ENCODE measurements around the gene ARFIP2. TPM values are rescaled to one million over a fixed set of nuclear protein-coding genes. Genes with fewer than 3 reads are reported as not detected.

ARFIP2 gene
- total RNA-seq, 1 experiment from 2014 or later = 49.5 TPM

DNA sequence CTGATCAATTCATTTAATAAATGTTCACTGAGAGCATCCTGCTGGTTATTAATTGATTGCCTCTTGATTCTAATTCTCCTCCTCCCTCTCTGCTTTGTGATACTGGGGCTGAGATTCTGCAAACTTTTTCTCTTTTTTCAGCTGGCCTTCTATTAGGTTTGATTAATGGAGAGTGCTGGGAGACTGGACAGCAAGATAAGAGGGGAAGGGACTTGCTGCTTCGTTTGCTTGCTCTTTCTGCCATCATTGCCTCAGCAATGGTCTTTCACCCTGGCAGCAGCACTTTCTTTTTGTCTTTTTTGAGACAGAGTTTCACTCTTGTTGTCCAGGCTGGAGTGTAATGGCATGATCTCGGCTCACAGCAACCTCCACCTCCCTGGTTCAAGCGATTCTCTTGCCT lies 23.0 kb upstream of the ARFIP2 start:
- Histone ChIP-seq H3K9me3 (ENCODE audit: insufficient read depth, low read depth) (no peaks in the 10 kb centered on the region), H3K27ac (no peak overlapping the region), H3K79me2 (ENCODE audit: low read depth) (no peaks in the 10 kb centered on the region), H3K27me3 (ENCODE audit: insufficient read depth, low read depth) (no peaks in the 10 kb centered on the region), H3K36me3 (ENCODE audit: low read depth) (no peaks in the 10 kb centered on the region), H3F3A (ENCODE audit: insufficient read depth, low read depth) (no peaks in the 10 kb centered on the region), H2AFZ (no peak overlapping the region), H3K9me2 (ENCODE audit: insufficient read depth) (no peaks in the 10 kb centered on the region), H3K4me3 (no peak overlapping the region), H3K4me1 (replicated peaks; ENCODE audit: insufficient read depth) (no peaks in the 10 kb centered on the region), H3K4me2 (no peak overlapping the region), H4K20me1 (ENCODE audit: insufficient read depth) (no peaks in the 10 kb centered on the region)
- POLR2A ChIA-PET (ENCODE audit: unreplicated experiment) = no interaction called here
- no peak for TF ChIP-seq EZH2 (IDR thresholded peaks at IDR 0.05; ENCODE audit: low read depth)
- TF ChIP-seq, protein P1, sequence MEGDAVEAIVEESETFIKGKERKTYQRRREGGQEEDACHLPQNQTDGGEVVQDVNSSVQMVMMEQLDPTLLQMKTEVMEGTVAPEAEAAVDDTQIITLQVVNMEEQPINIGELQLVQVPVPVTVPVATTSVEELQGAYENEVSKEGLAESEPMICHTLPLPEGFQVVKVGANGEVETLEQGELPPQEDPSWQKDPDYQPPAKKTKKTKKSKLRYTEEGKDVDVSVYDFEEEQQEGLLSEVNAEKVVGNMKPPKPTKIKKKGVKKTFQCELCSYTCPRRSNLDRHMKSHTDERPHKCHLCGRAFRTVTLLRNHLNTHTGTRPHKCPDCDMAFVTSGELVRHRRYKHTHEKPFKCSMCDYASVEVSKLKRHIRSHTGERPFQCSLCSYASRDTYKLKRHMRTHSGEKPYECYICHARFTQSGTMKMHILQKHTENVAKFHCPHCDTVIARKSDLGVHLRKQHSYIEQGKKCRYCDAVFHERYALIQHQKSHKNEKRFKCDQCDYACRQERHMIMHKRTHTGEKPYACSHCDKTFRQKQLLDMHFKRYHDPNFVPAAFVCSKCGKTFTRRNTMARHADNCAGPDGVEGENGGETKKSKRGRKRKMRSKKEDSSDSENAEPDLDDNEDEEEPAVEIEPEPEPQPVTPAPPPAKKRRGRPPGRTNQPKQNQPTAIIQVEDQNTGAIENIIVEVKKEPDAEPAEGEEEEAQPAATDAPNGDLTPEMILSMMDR (conservative IDR thresholded peaks at IDR 0.05) = no peak
- no TSS peak for BruUV-seq (replicated peaks)
- no peak for DNase-seq
- intact Hi-C loops (cut with micrococcal nuclease; ENCODE audit: unreplicated experiment) = no loop called here
- CTCF ChIA-PET = interaction anchor here (0.6 kb wide), 1 partner anchor 20 kb away, joined by 4 read pairs; no protein-coding TSS in a partner anchor

DNA sequence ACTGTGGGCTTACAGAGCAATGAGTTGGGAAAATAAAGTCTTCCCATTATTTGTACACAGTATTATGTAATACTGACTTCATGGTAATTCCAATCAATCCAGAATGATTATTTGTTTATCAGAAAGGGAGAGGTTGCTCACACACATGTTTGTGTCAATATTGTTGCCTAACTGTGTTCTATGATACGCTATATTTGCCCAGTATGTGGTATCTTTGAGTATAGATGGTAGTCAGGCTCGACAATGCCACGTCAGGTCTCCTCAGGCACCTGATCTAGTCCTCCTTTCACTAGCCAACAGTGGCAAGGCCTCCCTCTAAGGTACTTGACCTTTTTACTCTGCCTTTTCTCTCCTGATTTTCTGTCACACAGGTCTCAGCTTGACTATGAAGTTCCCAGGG lies 21.3 kb upstream of the ARFIP2 start:
- H3F3A ChIP-seq (ENCODE audit: insufficient read depth, low read depth) = no peaks in the 10 kb centered on the region
- no peak for DNase-seq
- BruUV-seq (replicated peaks) = no TSS peak
- H3K4me1 ChIP-seq (replicated peaks; ENCODE audit: insufficient read depth) = no peaks in the 10 kb centered on the region
- H3K9me2 ChIP-seq (ENCODE audit: insufficient read depth) = no peaks in the 10 kb centered on the region
- intact Hi-C loops (cut with micrococcal nuclease; ENCODE audit: unreplicated experiment) = no loop called here
- no peak for TF ChIP-seq EZH2 (IDR thresholded peaks at IDR 0.05; ENCODE audit: low read depth)
- TF ChIP-seq, protein P1 (conservative IDR thresholded peaks at IDR 0.05) = no peak
- no peak overlapping the region for H3K27ac ChIP-seq
- no peaks in the 10 kb centered on the region for H3K27me3 ChIP-seq (ENCODE audit: insufficient read depth, low read depth)
- CTCF ChIA-PET = no interaction called here
- H3K36me3 ChIP-seq (ENCODE audit: low read depth) = no peaks in the 10 kb centered on the region
- no peaks in the 10 kb centered on the region for H3K79me2 ChIP-seq (ENCODE audit: low read depth)
- H3K4me2 ChIP-seq = no peak overlapping the region
- no peak overlapping the region for H3K4me3 ChIP-seq
- H3K9me3 ChIP-seq (ENCODE audit: insufficient read depth, low read depth) = no peaks in the 10 kb centered on the region
- no peak overlapping the region for H2AFZ ChIP-seq
- H4K20me1 ChIP-seq (ENCODE audit: insufficient read depth) = no peaks in the 10 kb centered on the region
- POLR2A ChIA-PET (ENCODE audit: unreplicated experiment) = no interaction called here

DNA sequence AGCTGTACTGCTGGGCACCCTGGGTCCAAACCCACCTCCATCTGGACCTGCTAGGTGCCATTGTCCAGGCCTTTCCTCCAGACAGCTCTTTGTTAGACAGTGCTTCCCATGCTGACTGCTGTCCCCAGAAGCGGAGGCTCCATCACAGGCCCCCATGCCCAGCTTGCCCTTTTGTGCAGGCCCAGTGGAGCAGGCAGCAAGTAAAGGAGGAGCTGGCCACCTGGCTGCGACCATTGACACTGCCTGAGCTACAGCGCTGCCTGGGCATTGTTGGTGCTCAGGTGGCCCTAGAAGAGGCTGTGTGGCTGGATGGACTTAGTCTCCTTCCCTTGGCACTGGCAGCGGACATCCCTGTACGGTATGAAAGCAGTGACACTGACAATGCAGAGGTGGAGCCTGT lies 17.4 kb upstream of the ARFIP2 start:
- H4K20me1 ChIP-seq (ENCODE audit: insufficient read depth) = no peaks in the 10 kb centered on the region
- POLR2A ChIA-PET (ENCODE audit: unreplicated experiment) = no interaction called here
- CTCF ChIA-PET = no interaction called here
- DNase-seq = no peak
- no peak overlapping the region for H3K4me3 ChIP-seq
- H3K27me3 ChIP-seq (ENCODE audit: insufficient read depth, low read depth) = no peaks in the 10 kb centered on the region
- intact Hi-C loops (cut with micrococcal nuclease; ENCODE audit: unreplicated experiment) = no loop called here
- H3K9me3 ChIP-seq (ENCODE audit: insufficient read depth, low read depth) = no peaks in the 10 kb centered on the region
- H3K9me2 ChIP-seq (ENCODE audit: insufficient read depth) = no peaks in the 10 kb centered on the region
- no peaks in the 10 kb centered on the region for H3K36me3 ChIP-seq (ENCODE audit: low read depth)
- no peaks in the 10 kb centered on the region for H3F3A ChIP-seq (ENCODE audit: insufficient read depth, low read depth)
- H3K27ac ChIP-seq = no peak overlapping the region
- no peak overlapping the region for H2AFZ ChIP-seq
- no peak overlapping the region for H3K4me2 ChIP-seq
- no peaks in the 10 kb centered on the region for H3K79me2 ChIP-seq (ENCODE audit: low read depth)
- no peak for TF ChIP-seq EZH2 (IDR thresholded peaks at IDR 0.05; ENCODE audit: low read depth)
- TF ChIP-seq, protein P1 (conservative IDR thresholded peaks at IDR 0.05) = no peak
- no peaks in the 10 kb centered on the region for H3K4me1 ChIP-seq (replicated peaks; ENCODE audit: insufficient read depth)
- BruUV-seq (replicated peaks) = no TSS peak

Data from PC-9 (cell line).